Fibroblast of lung (primary cell): ENCODE measurements around the gene GUCA1A.
A peak's percentile ranks its signal among the peaks of the same experiment; 100 is the strongest.

Source experiments
- EZH2 ChIP-seq: IDR thresholded peaks from 2 replicates; pipeline ENCODE4 v1.5.1; 2012; ENCODE audit warnings: low read length, control low read depth, mild to moderate bottlenecking; ENCODE audit errors: missing control alignments
- TF ChIP-seq, protein P1 (sequence below), 2 donors: IDR thresholded peaks in 1 of 2; conservative IDR thresholded peaks in 1 of 2; 1 replicate in 1 of 2; 2 replicates in 1 of 2; pipeline ENCODE4 v1.5.1; 2011 to 2012; ENCODE audit warnings: low read length in 2 of 2, control low read depth in 1 of 2, inconsistent platforms in 1 of 2, low read depth in 1 of 2, mild to moderate bottlenecking in 1 of 2

DNA sequence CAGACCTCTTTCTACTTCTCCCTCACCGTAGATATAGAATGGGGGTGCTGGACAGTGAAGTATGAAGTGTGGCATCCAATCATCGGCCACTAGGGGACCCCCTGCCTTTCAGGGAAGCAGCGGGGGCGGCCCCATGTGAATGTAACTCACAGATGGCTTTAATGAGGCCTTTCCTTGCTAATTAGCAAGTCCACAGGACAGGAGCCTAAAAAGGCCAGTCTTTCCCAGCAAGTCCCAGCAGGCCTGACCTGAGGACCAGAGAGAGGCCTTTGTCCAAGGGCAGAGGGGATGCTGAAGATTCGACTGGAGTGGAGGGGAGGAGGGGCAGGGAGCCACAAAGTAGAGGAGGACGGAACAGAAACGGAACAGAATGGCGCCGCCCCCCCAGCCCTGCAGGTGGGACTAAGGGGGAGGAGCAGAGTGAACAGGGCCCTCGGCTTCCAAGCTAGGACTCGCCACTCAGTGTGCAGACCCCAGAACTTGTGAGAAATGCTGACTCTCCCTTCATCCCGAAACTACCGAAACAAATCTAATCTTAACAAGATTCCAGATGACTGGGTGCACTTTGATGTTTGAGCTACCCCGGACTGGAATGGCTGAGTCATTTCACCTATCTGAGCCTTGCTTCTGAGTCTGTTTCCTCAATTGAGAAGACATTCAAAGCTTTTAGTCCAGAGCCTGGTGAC is 36.5 kb upstream of the GUCA1A start:
- TF ChIP-seq, protein P1, sequence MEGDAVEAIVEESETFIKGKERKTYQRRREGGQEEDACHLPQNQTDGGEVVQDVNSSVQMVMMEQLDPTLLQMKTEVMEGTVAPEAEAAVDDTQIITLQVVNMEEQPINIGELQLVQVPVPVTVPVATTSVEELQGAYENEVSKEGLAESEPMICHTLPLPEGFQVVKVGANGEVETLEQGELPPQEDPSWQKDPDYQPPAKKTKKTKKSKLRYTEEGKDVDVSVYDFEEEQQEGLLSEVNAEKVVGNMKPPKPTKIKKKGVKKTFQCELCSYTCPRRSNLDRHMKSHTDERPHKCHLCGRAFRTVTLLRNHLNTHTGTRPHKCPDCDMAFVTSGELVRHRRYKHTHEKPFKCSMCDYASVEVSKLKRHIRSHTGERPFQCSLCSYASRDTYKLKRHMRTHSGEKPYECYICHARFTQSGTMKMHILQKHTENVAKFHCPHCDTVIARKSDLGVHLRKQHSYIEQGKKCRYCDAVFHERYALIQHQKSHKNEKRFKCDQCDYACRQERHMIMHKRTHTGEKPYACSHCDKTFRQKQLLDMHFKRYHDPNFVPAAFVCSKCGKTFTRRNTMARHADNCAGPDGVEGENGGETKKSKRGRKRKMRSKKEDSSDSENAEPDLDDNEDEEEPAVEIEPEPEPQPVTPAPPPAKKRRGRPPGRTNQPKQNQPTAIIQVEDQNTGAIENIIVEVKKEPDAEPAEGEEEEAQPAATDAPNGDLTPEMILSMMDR (conservative IDR thresholded peaks at IDR 0.05 in 1 of 2, IDR thresholded peaks at IDR 0.05 in 1 of 2; ENCODE audit: low read depth in 1 of 2, low read length in 2 of 2): peak; percentile 31 to 38
- no peak for TF ChIP-seq EZH2
